Measurements from ENCODE around the gene HPCAL1.

DNA sequence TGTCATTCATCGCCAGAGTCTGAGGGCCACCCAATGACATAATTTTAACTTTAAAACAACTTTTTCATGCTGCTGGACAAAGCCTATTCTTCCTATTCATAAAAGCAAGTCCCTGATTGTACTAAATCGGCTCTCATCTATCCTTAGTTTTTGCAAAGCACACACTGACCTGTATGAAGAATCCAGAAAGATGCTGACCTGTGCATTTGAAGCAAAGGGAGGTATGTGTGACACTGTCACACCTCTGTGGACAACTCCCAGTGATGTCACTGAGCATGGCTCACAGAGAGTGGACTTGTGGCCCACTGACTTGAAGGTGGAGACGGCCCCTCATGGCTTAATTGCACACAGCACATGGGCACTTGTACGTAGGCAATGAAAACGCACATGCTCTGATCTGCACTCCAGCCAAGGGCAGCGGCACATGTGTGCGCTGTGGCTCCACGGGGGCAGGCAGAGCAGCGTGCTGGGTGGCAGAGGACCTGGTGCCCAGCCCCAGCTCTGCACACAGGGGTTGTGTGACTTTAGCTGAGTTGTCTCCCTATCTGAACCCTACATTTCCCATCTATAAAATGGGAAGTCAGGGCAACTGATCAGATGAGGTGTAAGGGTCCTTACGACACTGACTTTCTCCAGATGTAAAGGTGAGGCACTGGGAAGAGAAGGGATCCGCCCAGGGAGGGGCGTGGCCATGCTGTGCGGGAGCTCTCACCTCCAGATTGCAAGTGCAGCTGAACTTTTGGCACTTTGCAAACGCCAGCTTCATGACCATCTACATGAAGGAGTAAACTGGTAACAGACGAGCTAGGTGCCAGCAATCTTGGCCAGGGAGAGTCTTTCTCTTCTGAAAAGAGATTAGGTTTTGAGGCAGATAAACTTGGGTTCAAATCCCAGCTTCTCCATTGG lies 159.7 kb downstream of the HPCAL1 start:
- TF ChIP-seq EP300 (IDR thresholded peaks at IDR 0.05): no peak
- TF ChIP-seq, protein P1, sequence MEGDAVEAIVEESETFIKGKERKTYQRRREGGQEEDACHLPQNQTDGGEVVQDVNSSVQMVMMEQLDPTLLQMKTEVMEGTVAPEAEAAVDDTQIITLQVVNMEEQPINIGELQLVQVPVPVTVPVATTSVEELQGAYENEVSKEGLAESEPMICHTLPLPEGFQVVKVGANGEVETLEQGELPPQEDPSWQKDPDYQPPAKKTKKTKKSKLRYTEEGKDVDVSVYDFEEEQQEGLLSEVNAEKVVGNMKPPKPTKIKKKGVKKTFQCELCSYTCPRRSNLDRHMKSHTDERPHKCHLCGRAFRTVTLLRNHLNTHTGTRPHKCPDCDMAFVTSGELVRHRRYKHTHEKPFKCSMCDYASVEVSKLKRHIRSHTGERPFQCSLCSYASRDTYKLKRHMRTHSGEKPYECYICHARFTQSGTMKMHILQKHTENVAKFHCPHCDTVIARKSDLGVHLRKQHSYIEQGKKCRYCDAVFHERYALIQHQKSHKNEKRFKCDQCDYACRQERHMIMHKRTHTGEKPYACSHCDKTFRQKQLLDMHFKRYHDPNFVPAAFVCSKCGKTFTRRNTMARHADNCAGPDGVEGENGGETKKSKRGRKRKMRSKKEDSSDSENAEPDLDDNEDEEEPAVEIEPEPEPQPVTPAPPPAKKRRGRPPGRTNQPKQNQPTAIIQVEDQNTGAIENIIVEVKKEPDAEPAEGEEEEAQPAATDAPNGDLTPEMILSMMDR (IDR thresholded peaks at IDR 0.05): no peak
- no peak for TF ChIP-seq POLR2A (IDR thresholded peaks at IDR 0.05)
